Karpas-422 (cell line): ENCODE measurements around the gene SPTLC3. TPM values are rescaled to one million over a fixed set of nuclear protein-coding genes. Genes with fewer than 3 reads are reported as not detected.

ENCODE experiments used
- DNase-seq: peaks from one replicate; pipeline ENCODE4 v3.0.0-alpha.2; 2015
- H2AFZ ChIP-seq: fragments of 200-600 bp; sonication (generic); 2 replicates; pipeline ENCODE4 v1.6.1; 2014; ENCODE audit warnings: antibody characterized with exemption, low read length, mixed read lengths
- H3K27ac ChIP-seq: fragments of 200-600 bp; sonication (generic); 2 replicates; pipeline ENCODE4 v1.5.1; 2014; ENCODE audit warnings: mild to moderate bottlenecking, low read length, moderate library complexity
- H3K27me3 ChIP-seq: fragments of 200-600 bp; sonication (generic); 2 replicates; pipeline ENCODE4 v1.6.1; 2014; ENCODE audit warnings: low read length, mixed read lengths
- H3K36me3 ChIP-seq: fragments of 200-600 bp; sonication (generic); 2 replicates; pipeline ENCODE4 v1.6.1; 2014; ENCODE audit warnings: low read length, mixed read lengths; ENCODE audit not compliant: insufficient read depth
- H3K4me1 ChIP-seq: fragments of 200-600 bp; sonication (generic); 2 replicates; pipeline ENCODE4 v1.6.1; 2014; ENCODE audit warnings: mild to moderate bottlenecking, low read length, mixed read lengths
- H3K4me2 ChIP-seq: fragments of 200-600 bp; sonication (generic); 2 replicates; pipeline ENCODE4 v1.6.1; 2014; ENCODE audit warnings: low read length, low read depth, mild to moderate bottlenecking; ENCODE audit not compliant: poor library complexity, severe bottlenecking
- H3K4me3 ChIP-seq: fragments of 200-600 bp; sonication (generic); 2 replicates; pipeline ENCODE4 v1.5.1; 2014; ENCODE audit warnings: mild to moderate bottlenecking, antibody characterized with exemption, low read length, mixed read lengths
- H3K79me2 ChIP-seq: fragments of 200-600 bp; sonication (generic); 2 replicates; pipeline ENCODE4 v1.6.1; 2014; ENCODE audit warnings: mild to moderate bottlenecking, low read length, mixed read lengths
- H3K9ac ChIP-seq: fragments of 200-600 bp; sonication (generic); 2 replicates; pipeline ENCODE4 v1.6.0; 2014; ENCODE audit warnings: low read length
- H3K9me2 ChIP-seq: fragments of 200-600 bp; sonication (generic), shearing (Covaris generic); replicated peaks from 2 replicates; pipeline ENCODE4 v1.6.0; 2014; ENCODE audit warnings: mild to moderate bottlenecking, low read length, moderate library complexity; ENCODE audit not compliant: insufficient read depth
- H3K9me3 ChIP-seq: fragments of 300-700, 200-600 bp; sonication (generic); 2 replicates; pipeline ENCODE4 v1.6.1; 2014; ENCODE audit warnings: low read length, mixed read lengths
- H4K20me1 ChIP-seq: fragments of 200-600 bp; sonication (generic); 2 replicates; pipeline ENCODE4 v1.6.1; 2014; ENCODE audit warnings: mild to moderate bottlenecking, antibody characterized with exemption, low read length, low read depth; ENCODE audit not compliant: insufficient read depth
- total RNA-seq: library from RNA; depleted of rRNA; stranded (reverse); fragments of >200 nt; shearing (Covaris generic); gene quantifications from 2 replicates; pipeline ENCODE4 v1.2.3, GENCODE V29; 2014; ENCODE audit warnings: low replicate concordance

SPTLC3 gene
- total RNA-seq, 1 experiment from 2014 or later = not detected

DNA sequence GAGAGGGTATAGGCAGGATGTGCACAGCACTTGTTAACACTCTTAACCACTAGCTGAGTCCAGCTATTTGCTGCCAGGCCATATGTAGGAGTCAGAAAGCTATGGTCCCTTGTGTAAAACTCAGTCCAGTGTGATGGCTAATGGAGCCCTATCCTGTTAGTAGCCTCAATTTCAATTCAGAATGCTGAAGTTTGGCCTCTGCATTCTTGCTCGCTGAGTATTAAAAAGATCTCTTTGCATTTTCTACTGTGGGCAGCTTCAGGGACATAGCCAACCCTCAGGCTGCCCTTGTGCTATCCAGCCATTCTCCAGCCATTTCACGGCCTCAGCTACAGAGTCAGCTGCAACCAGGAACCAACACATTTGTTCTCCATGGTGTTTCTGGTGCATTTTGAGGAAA is 92.5 kb downstream of the SPTLC3 start:
- no peaks in the 10 kb centered on the region for H3K36me3 ChIP-seq
- no peak overlapping the region for H3K4me3 ChIP-seq

DNA sequence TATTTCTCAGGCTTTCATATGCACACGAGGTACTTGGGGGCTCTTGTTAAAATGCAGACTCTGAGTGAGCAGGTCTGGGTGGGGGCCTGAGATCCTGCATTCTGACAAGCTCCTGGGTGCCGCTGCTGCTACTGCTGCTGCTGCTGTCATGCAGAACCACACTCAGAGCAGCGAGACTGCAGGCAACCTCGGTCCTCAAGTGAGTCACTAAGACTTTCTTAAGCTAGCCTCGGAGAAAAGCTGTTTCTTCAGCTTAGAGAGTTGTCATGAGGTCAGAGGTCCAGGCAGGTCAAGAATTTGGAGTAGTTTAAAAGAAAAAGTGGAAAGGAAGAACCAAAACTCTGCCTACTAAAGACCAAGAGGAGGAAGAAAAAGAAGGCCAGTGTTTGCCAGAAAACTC is 92.9 kb downstream of the SPTLC3 start:
- H4K20me1 ChIP-seq = no peaks in the 10 kb centered on the region
- DNase-seq = no peak
- no peak overlapping the region for H3K9ac ChIP-seq
- no peaks in the 10 kb centered on the region for H3K9me3 ChIP-seq
- H3K27me3 ChIP-seq = no peaks in the 10 kb centered on the region
- no peaks in the 10 kb centered on the region for H3K79me2 ChIP-seq
- no peak overlapping the region for H3K4me2 ChIP-seq
- no peaks in the 10 kb centered on the region for H3K4me1 ChIP-seq
- no peaks in the 10 kb centered on the region for H3K36me3 ChIP-seq
- no peak overlapping the region for H2AFZ ChIP-seq
- H3K9me2 ChIP-seq = no peaks in the 10 kb centered on the region
- H3K4me3 ChIP-seq = no peak overlapping the region
- no peak overlapping the region for H3K27ac ChIP-seq

More for the DNA sequence above, 92.5 kb downstream of the SPTLC3 start:
- no peak for DNase-seq
- Histone ChIP-seq H3K27me3 (no peaks in the 10 kb centered on the region), H3K79me2 (no peaks in the 10 kb centered on the region), H3K27ac (no peak overlapping the region), H3K4me1 (no peaks in the 10 kb centered on the region), H2AFZ (no peak overlapping the region), H4K20me1 (no peaks in the 10 kb centered on the region), H3K9ac (no peak overlapping the region), H3K9me2 (no peaks in the 10 kb centered on the region), H3K9me3 (no peaks in the 10 kb centered on the region), H3K4me2 (no peak overlapping the region)

DNA sequence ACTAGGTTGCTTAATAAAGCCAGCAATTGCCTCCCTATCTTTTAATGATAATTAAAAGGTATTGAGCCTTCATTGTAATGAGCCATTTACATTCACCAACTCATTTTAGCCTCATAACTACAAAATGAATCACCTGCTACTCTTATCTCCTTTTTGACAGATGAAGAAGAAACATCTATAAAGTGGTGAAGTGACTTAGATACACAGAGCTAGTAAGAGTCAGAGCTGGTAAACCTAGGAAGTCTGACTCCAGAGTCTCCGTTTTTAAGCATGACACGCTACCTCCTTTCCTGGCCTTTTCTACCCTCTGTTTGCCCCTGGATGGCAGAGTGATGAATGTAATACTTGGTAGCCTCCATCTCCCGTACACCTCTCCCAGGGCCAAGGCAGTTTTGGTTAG is 93.5 kb downstream of the SPTLC3 start:
- H3K4me3 ChIP-seq = no peak overlapping the region
- no peaks in the 10 kb centered on the region for H4K20me1 ChIP-seq
- H3K4me2 ChIP-seq = no peak overlapping the region
- no peak for DNase-seq
- H2AFZ ChIP-seq = no peak overlapping the region
- no peaks in the 10 kb centered on the region for H3K36me3 ChIP-seq
- no peak overlapping the region for H3K27ac ChIP-seq
- H3K27me3 ChIP-seq = no peaks in the 10 kb centered on the region
- H3K79me2 ChIP-seq = no peaks in the 10 kb centered on the region
- H3K4me1 ChIP-seq = no peaks in the 10 kb centered on the region
- H3K9ac ChIP-seq = no peak overlapping the region
- no peaks in the 10 kb centered on the region for H3K9me2 ChIP-seq
- H3K9me3 ChIP-seq = no peaks in the 10 kb centered on the region

DNA sequence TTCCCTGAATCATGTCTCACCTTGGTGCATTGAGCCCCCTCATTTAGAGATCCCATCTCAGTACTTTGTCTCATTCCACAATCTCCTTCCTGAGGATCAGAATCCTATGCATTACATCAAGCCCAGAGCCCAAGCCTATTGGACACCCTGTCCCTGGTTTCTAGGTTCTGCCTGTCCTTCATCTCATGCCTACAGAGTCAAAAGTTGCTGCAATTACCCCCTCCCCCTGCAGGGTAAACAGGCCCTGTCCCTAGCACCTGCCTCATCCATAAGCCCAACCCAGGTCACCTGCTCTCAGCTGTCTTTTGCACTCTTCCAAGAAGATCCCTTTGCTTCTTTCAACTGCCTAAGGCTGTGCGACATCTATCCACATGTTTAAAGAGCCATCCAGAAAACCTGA is 93.9 kb downstream of the SPTLC3 start:
- no peak overlapping the region for H3K9ac ChIP-seq
- no peaks in the 10 kb centered on the region for H4K20me1 ChIP-seq
- H3K9me3 ChIP-seq = no peaks in the 10 kb centered on the region
- no peak overlapping the region for H3K4me2 ChIP-seq
- H3K79me2 ChIP-seq = no peaks in the 10 kb centered on the region
- H3K4me3 ChIP-seq = no peak overlapping the region
- H2AFZ ChIP-seq = no peak overlapping the region
- H3K4me1 ChIP-seq = no peaks in the 10 kb centered on the region
- no peaks in the 10 kb centered on the region for H3K36me3 ChIP-seq
- no peak overlapping the region for H3K27ac ChIP-seq
- H3K9me2 ChIP-seq = no peaks in the 10 kb centered on the region
- DNase-seq = no peak
- H3K27me3 ChIP-seq = no peaks in the 10 kb centered on the region

DNA sequence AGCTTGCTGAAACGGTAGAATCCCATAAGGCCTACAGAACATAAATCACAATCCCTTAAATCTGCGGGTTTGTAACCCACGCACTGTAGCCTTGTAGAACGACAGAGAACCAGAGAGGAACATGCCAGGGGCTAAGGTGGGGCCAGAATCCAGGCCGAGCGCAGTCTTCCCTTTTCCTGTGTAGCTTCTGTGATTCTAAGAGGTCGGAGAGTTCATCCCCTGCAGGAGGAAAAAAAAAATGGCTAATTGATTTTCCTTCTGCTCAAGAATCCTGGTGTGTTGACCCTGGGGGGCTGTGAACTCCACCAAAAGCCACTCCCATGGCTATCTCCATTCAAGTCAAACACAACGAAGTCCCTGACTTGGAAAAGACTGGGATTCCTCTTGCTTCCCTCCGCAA is 96.3 kb downstream of the SPTLC3 start:
- Histone ChIP-seq H3K9me3 (no peaks in the 10 kb centered on the region), H3K4me3 (no peak overlapping the region), H3K4me2 (no peak overlapping the region), H2AFZ (no peak overlapping the region), H3K4me1 (no peaks in the 10 kb centered on the region), H3K79me2 (no peaks in the 10 kb centered on the region), H3K27ac (no peak overlapping the region), H3K27me3 (no peaks in the 10 kb centered on the region), H3K36me3 (no peaks in the 10 kb centered on the region), H4K20me1 (no peaks in the 10 kb centered on the region), H3K9ac (no peak overlapping the region), H3K9me2 (no peaks in the 10 kb centered on the region)
- DNase-seq = no peak

DNA sequence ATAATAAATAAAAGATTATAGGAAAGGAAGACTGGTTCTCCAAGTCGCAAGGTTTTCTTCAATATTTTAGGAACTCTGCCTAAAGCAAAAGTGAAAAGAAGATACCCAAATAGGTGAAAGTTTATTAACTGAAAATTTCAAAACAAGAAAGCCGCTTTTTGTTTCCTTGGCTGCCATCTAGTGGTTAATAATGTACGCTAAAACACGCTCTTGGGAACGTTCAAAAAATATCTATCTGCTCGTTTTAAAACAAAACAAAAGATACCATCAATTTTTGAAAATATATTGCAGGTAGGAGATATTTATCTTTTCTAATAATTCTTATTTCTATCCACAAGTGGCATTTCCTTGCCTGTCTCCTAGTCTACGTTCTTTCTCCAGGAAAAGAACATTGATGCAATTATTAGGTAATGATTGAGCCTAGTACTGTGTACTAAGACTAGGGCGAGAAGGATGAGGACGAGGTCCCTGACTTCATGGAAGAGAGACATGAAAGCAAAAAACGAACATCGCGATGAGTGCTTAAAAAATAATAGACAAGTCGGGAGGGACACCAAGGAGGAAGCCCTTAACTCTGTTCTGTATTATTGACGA is 97.2 kb downstream of the SPTLC3 start:
- Histone ChIP-seq H3K79me2 (no peaks in the 10 kb centered on the region), H3K9ac (no peak overlapping the region), H4K20me1 (no peaks in the 10 kb centered on the region), H3K4me1 (no peaks in the 10 kb centered on the region), H2AFZ (no peak overlapping the region), H3K36me3 (no peaks in the 10 kb centered on the region), H3K4me3 (no peak overlapping the region), H3K9me3 (no peaks in the 10 kb centered on the region), H3K27ac (no peak overlapping the region), H3K9me2 (no peaks in the 10 kb centered on the region), H3K27me3 (no peaks in the 10 kb centered on the region), H3K4me2 (no peak overlapping the region)
- peak; percentile 78 for DNase-seq

DNA sequence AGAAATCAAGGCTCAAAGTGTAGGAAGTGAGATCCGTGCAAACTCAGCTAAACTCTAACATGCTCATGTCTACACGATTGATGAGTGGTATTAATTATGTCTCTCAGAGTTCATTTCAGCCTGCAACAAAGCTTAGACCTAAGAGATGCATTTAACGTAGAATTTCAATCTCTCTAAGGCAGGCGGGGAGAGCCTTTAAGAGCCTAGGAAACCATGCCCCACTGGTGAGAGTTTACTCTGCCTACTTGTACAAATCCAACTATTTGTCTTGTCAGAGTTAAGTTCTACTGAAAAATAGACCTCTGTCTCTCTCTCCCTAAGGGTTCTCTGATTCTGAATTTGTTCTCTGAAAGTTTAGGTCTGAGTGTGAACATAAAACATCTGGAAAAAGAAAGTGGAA is 100.9 kb downstream of the SPTLC3 start:
- H3K79me2 ChIP-seq = no peaks in the 10 kb centered on the region
- DNase-seq = no peak

DNA sequence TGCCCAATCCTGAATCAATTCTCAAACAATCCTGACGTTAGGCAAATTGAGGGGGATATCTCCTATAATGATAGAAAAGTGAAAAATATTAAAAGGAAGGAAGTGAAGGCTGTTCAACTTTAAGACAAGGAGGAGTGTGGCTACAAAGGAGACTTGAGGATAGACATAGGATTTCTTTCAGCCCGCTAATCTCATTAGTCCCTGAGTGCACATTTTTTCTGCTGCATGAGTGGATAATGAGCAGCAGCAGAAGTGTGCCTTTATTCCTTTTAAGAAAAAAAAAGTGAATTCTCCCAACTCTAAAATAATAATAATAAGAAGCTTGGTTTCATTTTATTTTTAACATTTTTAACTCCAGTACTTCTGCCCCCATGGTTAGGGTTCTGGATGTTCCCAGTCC is 102.0 kb downstream of the SPTLC3 start:
- H2AFZ ChIP-seq = no peak overlapping the region
- H4K20me1 ChIP-seq = no peaks in the 10 kb centered on the region
- DNase-seq = no peak
- no peaks in the 10 kb centered on the region for H3K9me2 ChIP-seq
- H3K27ac ChIP-seq = no peak overlapping the region
- H3K4me3 ChIP-seq = no peak overlapping the region
- H3K27me3 ChIP-seq = no peaks in the 10 kb centered on the region
- no peak overlapping the region for H3K4me2 ChIP-seq
- H3K4me1 ChIP-seq = no peaks in the 10 kb centered on the region
- no peaks in the 10 kb centered on the region for H3K79me2 ChIP-seq
- H3K9ac ChIP-seq = no peak overlapping the region
- no peaks in the 10 kb centered on the region for H3K9me3 ChIP-seq
- no peaks in the 10 kb centered on the region for H3K36me3 ChIP-seq

More for the DNA sequence above, 100.9 kb downstream of the SPTLC3 start:
- Histone ChIP-seq H3K9me2 (no peaks in the 10 kb centered on the region), H3K27ac (no peak overlapping the region), H3K9me3 (no peaks in the 10 kb centered on the region), H2AFZ (no peak overlapping the region), H3K4me3 (no peak overlapping the region), H3K36me3 (no peaks in the 10 kb centered on the region), H4K20me1 (no peaks in the 10 kb centered on the region), H3K4me1 (no peaks in the 10 kb centered on the region), H3K9ac (no peak overlapping the region), H3K4me2 (no peak overlapping the region), H3K27me3 (no peaks in the 10 kb centered on the region)
